ENCODE results near the gene XRN1. TPM values are rescaled to one million over a fixed set of nuclear protein-coding genes. Genes with fewer than 3 reads are reported as not detected.

The XRN1 gene
- total and polyA plus RNA-seq, 7 donors = 5.4 to 45.7 (median 29.5) TPM

DNA sequence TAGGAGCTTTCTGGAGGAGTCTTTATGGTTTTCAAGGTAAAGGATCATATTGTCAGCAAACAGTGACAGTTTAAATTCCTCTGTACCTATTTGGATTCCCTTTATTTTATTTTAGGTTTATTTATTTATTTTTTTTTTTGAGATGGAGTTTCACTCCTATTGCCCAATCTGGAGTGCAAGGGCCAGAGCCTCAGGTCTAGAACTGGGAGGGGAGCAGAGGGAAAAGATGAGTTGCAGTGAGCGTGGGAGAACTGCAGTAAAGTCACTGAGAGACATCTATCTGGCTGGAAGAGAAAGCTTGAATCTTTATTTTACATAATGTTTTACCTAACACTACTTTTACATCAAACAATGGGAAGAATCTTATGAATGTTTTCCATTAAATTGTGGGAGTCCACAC is 172.9 kb downstream of the XRN1 start:
- Histone ChIP-seq H3K4me3 (no peak overlapping the region), H3K27me3 (no peaks in the 10 kb centered on the region), H3K36me3 (no peaks in the 10 kb centered on the region), H3K9me3 (no peaks in the 10 kb centered on the region), H3K4me1 (peaks cover 0 to 9% (median 4%) of the 10 kb centered on the region in 4 donors), H3K27ac (no peak overlapping the region)
- no peak for DNase-seq
- WGBS, 2 donors = 95 to 98% methylated on average over 1 of the region's 1 CpG
- intact Hi-C loops (cut with DNase I) = loop anchor here (5.0 kb wide), 1 partner anchor 48 kb away; the partner anchor contains the start of gene GK5
- TF ChIP-seq POLR2A (IDR thresholded peaks at IDR 0.05) = no peak
- TF ChIP-seq POLR2AphosphoS5 (IDR thresholded peaks at IDR 0.05) = no peak
- TF ChIP-seq, protein P1, sequence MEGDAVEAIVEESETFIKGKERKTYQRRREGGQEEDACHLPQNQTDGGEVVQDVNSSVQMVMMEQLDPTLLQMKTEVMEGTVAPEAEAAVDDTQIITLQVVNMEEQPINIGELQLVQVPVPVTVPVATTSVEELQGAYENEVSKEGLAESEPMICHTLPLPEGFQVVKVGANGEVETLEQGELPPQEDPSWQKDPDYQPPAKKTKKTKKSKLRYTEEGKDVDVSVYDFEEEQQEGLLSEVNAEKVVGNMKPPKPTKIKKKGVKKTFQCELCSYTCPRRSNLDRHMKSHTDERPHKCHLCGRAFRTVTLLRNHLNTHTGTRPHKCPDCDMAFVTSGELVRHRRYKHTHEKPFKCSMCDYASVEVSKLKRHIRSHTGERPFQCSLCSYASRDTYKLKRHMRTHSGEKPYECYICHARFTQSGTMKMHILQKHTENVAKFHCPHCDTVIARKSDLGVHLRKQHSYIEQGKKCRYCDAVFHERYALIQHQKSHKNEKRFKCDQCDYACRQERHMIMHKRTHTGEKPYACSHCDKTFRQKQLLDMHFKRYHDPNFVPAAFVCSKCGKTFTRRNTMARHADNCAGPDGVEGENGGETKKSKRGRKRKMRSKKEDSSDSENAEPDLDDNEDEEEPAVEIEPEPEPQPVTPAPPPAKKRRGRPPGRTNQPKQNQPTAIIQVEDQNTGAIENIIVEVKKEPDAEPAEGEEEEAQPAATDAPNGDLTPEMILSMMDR (IDR thresholded peaks at IDR 0.05) = no peak
- TF ChIP-seq EP300 (IDR thresholded peaks at IDR 0.05) = no peak

DNA sequence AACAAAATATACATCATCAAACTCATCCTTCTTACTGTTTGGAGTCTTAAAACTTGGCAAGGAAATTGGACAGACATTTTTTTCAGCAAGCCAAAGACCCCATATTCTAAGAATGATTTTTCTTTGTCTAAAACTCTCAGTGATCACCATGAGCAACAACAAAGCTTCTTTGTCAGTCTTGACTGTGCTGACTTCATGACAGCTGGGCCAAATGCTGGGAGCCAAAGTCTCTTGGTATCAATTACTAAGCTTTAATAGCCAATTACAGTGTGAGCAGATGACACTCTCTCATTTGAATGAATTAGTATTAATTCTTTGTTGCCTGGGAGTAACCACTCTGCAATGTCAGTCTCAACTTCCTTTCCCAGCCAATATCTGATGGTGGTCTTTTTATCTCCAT is 174.3 kb downstream of the XRN1 start:
- H3K27ac ChIP-seq = no peak overlapping the region
- no peaks in the 10 kb centered on the region for H3K9me3 ChIP-seq
- TF ChIP-seq POLR2AphosphoS5 (IDR thresholded peaks at IDR 0.05) (no peak), POLR2A (IDR thresholded peaks at IDR 0.05) (no peak), EP300 (IDR thresholded peaks at IDR 0.05) (no peak)
- TF ChIP-seq, protein P1 (IDR thresholded peaks at IDR 0.05) = no peak
- H3K4me1 ChIP-seq = peaks cover 0 to 3% (median under 1%) of the 10 kb centered on the region in 4 donors
- no peaks in the 10 kb centered on the region for H3K36me3 ChIP-seq
- no peak overlapping the region for H3K4me3 ChIP-seq
- no peaks in the 10 kb centered on the region for H3K27me3 ChIP-seq
- DNase-seq = no peak
- intact Hi-C loops (cut with DNase I) = no loop called here

DNA sequence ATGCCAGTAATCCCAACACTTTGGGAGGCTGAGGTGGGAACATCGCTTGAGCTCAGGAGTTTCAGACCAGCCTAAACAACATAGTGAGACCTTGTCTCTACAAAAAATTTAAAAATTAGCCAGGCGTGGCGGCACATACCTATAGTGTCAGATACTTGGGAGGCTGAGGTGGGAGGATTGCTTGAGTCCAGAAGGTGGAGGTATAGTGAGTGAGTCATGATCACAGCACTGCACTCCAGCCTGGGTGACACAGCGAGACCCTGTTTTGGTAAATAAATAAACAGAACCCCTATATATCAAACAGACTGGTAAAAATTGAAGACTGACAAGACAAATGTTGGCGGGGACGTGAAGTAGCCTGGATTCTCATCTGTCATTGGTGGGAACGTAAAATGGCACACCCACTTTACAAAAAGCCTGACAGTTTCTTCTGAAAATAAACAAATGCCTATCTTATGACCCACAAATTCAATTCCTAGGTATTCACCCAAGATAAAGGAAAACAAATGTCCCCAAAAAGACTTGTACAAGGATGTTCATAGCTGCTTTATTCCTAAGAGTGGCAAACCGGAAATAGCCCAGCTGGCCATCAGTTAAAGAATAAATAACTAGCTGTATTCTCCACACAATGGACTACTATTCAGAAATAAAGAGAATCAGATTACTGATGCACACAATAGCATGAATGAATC is 175.5 kb downstream of the XRN1 start:
- no peaks in the 10 kb centered on the region for H3K27me3 ChIP-seq
- 92 to 95% methylated on average over 8 of the region's 8 CpGs for WGBS, 2 donors
- H3K4me1 ChIP-seq = no peaks in the 10 kb centered on the region
- no peak overlapping the region for H3K27ac ChIP-seq
- no peak overlapping the region for H3K4me3 ChIP-seq
- TF ChIP-seq, protein P1 (IDR thresholded peaks at IDR 0.05) = no peak
- no peak for TF ChIP-seq POLR2AphosphoS5 (IDR thresholded peaks at IDR 0.05)
- no peak for TF ChIP-seq POLR2A (IDR thresholded peaks at IDR 0.05)
- no peak for TF ChIP-seq EP300 (IDR thresholded peaks at IDR 0.05)
- no peaks in the 10 kb centered on the region for H3K36me3 ChIP-seq
- no peak for DNase-seq
- intact Hi-C loops (cut with DNase I) = no loop called here
- H3K9me3 ChIP-seq = no peaks in the 10 kb centered on the region

DNA sequence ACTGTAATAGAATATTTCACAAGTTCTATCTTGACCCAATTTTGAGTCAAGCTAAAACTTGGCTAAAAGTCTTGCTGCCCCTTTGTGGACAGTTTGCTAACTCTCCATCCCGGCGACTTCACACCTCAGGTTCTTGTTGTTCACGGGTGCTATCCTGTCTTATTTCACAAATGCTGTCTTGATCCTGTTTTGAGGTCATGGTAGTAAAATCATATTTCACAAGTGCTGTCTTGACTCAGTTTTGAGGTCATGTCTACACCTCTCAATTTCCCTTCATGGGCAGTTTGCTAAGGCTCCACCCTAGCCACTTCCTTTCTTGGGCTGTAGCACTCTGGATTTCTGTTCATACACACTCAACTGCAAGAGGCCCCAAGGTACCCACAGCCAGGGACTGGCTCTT is 177.4 kb downstream of the XRN1 start:
- no peak overlapping the region for H3K4me3 ChIP-seq
- no peaks in the 10 kb centered on the region for H3K36me3 ChIP-seq
- 82 to 91% methylated on average over 3 of the region's 3 CpGs for WGBS, 2 donors
- TF ChIP-seq EP300 (IDR thresholded peaks at IDR 0.05) (no peak), POLR2AphosphoS5 (IDR thresholded peaks at IDR 0.05) (no peak), POLR2A (IDR thresholded peaks at IDR 0.05) (no peak)
- TF ChIP-seq, protein P1 (IDR thresholded peaks at IDR 0.05) = no peak
- H3K4me1 ChIP-seq = no peaks in the 10 kb centered on the region
- intact Hi-C loops (cut with DNase I) = no loop called here
- DNase-seq = no peak
- no peak overlapping the region for H3K27ac ChIP-seq
- no peaks in the 10 kb centered on the region for H3K9me3 ChIP-seq
- no peaks in the 10 kb centered on the region for H3K27me3 ChIP-seq

DNA sequence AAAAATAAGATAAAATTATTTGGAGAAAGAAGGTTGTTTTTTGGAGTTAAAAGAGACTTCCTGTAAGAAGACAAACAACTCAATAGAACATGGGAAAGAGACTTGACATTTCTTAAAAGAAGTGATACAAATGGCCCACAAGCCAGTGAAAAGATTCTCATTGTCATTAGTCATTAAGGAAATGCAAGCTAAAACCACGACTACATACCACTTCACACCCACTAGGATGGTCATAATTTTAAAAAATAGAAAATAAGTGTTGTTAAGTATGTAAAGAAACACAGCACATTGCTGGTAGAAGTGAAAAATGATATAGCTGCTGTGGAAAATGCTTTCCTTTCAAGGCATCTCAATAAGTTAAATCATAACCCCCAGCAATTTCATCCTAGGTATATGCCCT is 178.1 kb downstream of the XRN1 start:
- Histone ChIP-seq H3K36me3 (no peaks in the 10 kb centered on the region), H3K27me3 (no peaks in the 10 kb centered on the region), H3K27ac (no peak overlapping the region), H3K9me3 (no peaks in the 10 kb centered on the region), H3K4me3 (no peak overlapping the region), H3K4me1 (no peaks in the 10 kb centered on the region)
- TF ChIP-seq, protein P1 (IDR thresholded peaks at IDR 0.05) = no peak
- TF ChIP-seq POLR2AphosphoS5 (IDR thresholded peaks at IDR 0.05) (no peak), EP300 (IDR thresholded peaks at IDR 0.05) (no peak), POLR2A (IDR thresholded peaks at IDR 0.05) (no peak)
- DNase-seq = no peak
- intact Hi-C loops (cut with DNase I) = no loop called here
- 72 to 83% methylated on average over 1 of the region's 1 CpG for WGBS, 2 donors
